Ureter (tissue), 1 donor: ENCODE measurements around the gene HDGF. TPM values are rescaled to one million over a fixed set of nuclear protein-coding genes. Genes with fewer than 3 reads are reported as not detected.

Experiments
- DNase-seq: peaks from one replicate; pipeline ENCODE4 v3.0.0-alpha.2; 2020; ENCODE audit warnings: low spot score
- total RNA-seq: library from RNA; stranded (reverse); gene quantifications from one replicate; pipeline ENCODE4 v1.2.4, GENCODE V29; 2023
- donor health status: DM: yes; HTN: yes; CAD: no.

HDGF gene
- total RNA-seq, 1 donor from 2014 or later: 151 TPM

GRCh38 chr1:156725683-156726280 lies 25.7 kb downstream of the HDGF start:
- DNase-seq: peak; percentile 90

- DNase-seq: no peak
Observed at GRCh38 chr1:156721535-156721934, 29.9 kb downstream of the HDGF start.

GRCh38 chr1:156721131-156721530 lies 30.3 kb downstream of the HDGF start:
- no peak for DNase-seq

GRCh38 chr1:156717351-156717750 lies 34.1 kb downstream of the HDGF start:
- DNase-seq: no peak

- no peak for DNase-seq
Observed at GRCh38 chr1:156714830-156715229, 36.6 kb downstream of the HDGF start.

GRCh38 chr1:156712626-156713025 lies 38.8 kb downstream of the HDGF start:
- DNase-seq: no peak

GRCh38 chr1:156711011-156711817 lies 40.3 kb downstream of the HDGF start:
- DNase-seq: no peak

GRCh38 chr1:156709757-156710489 lies 41.6 kb downstream of the HDGF start:
- peak; percentile 83 for DNase-seq

- DNase-seq: no peak
Observed at GRCh38 chr1:156709031-156709430, 42.4 kb downstream of the HDGF start.

- DNase-seq: no peak
Observed at GRCh38 chr1:156708218-156708661, 43.2 kb downstream of the HDGF start.

- no peak for DNase-seq
Observed at GRCh38 chr1:156707417-156708217, 43.9 kb downstream of the HDGF start.

- DNase-seq: peak; percentile 88
Observed at GRCh38 chr1:156706657-156707416, 44.6 kb downstream of the HDGF start.

- DNase-seq: peak; percentile 78
Observed at GRCh38 chr1:156705918-156706656, 45.4 kb downstream of the HDGF start.

GRCh38 chr1:156705321-156705917 lies 46.1 kb downstream of the HDGF start, which contains the start of gene CRABP2:
CRABP2 (minus strand) TSS chr1:156705583; CDS start chr1:156705446, 137 bp downstream.
- peak; percentile 62 for DNase-seq

GRCh38 chr1:156704930-156705320 lies 46.5 kb downstream of the HDGF start:
- peak; percentile 73 for DNase-seq

- DNase-seq: no peak
Observed at GRCh38 chr1:156704166-156704711, 47.2 kb downstream of the HDGF start.

GRCh38 chr1:156703741-156704140 lies 47.7 kb downstream of the HDGF start:
- no peak for DNase-seq

- no peak for DNase-seq
Observed at GRCh38 chr1:156703336-156703735, 48.1 kb downstream of the HDGF start.

- no peak for DNase-seq
Observed at GRCh38 chr1:156700736-156701531, 50.5 kb downstream of the HDGF start.
